Colon (tissue), 2 donors: ENCODE results near the gene WDFY4.

Experiments used
- FAIRE-seq: peaks from 2 replicates; lab custom pipeline; 2012; peaks lifted over from hg19 to GRCh38; lab: Jason Lieb, UNC
- donor health status: control.
- donor health status: control.

The WDFY4 gene

DNA sequence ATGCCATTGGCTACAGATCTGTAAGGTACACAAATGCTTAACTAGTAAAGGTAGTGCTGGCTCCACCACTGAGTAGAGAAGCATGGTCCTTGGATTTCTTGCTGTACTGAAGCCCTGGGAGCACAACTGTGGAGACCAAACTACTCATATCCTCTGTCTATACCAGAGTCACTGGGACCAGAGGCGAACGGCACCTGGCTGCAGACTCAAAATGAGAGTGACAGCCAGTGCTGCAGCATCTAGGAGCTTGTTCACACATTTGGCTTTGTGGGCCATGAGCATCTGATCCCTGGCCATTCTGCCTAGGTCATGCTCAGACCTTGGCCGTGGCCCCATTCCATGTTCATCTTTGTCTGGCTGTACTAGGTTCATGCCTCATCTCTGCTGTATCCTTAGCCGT, 223.1 kb downstream of the WDFY4 start:
- FAIRE-seq: no peak

- no peak for FAIRE-seq
Observed at GRCh38 chr10:48910548-48910947, 225.9 kb downstream of the WDFY4 start.

GRCh38 chr10:48913674-48914073, 229.0 kb downstream of the WDFY4 start:
- no peak for FAIRE-seq

GRCh38 chr10:48923748-48924147, 239.1 kb downstream of the WDFY4 start:
- FAIRE-seq: no peak

GRCh38 chr10:48924988-48925387, 240.3 kb downstream of the WDFY4 start:
- FAIRE-seq: no peak

DNA sequence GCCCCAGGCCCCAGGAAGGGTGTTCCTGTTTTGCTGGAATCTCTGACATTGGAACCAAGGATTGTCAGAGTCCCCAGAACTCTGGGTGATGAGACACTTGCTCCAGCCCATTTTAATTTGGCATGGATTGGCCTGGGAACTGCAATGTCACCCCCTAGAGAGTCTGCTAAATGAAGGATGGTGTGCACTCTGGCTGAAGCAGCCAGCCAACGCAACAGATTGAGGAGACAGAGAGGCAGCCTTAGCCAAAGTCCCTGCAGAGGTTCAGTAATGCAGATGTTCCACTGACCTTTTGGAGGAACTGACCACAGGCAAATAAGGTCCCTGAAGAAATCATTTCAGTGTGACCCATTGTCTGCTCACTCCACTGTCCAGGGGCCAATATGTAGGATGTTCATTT, 241.6 kb downstream of the WDFY4 start:
- no peak for FAIRE-seq

DNA sequence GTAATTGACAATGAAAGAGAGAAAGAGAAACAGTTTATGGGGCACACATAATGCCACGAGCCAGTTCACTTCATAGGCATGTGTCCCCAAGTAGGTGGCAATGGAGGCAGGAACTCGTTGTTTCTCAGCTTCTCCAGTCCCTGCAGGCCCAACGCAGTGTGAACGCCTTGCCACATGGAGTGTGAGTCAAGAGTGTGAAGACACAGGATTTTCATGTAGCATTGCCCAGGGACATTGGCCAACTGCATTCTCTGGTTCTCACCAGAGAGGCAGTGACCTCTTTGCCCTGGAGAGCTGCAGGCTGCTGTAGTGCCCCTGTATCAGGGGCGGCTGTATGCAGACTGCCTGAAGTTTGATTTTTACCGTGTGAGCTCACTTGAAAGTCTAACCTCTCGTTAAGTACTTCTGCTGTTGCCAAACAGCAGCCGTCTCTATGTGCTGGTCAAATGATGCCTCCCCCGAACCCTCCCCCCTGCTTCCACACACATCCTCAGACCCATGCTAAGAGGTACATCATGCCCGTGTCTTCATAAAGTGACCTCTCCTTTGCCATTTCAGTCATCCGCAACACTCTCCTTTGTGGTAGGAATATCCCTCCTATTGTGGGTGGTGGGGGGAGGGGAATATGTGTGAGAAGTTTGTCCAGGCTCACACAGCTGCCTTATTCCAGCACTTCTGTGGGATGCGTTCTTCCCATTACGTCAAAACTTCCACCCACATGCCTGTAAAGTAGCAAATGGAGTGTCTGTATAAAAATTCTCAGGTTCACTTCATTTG, 242.3 kb downstream of the WDFY4 start:
- no peak for FAIRE-seq

GRCh38 chr10:48929413-48929990, 244.8 kb downstream of the WDFY4 start:
- FAIRE-seq: no peak

DNA sequence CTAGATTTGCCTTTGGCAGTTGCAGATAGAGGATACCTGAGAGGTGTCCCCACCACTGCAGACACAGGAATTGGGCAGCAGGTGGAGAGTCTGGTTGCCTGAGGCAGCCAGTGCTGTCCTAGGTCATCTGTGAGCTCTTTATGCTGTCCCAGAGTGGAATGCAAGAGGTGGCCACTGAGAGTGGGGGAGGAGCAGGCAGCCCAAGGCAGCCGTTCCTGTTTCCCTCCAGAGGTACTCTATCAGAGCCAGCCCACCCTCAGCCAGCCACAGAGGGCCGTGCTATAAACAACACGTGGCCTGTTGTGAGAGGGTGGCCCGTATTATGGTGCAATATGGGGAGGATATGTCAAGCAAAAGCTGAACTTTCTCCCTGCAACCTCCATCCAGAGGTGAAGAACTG, 246.5 kb downstream of the WDFY4 start:
- FAIRE-seq: no peak

- no peak for FAIRE-seq
Observed at GRCh38 chr10:48932831-48933664, 248.4 kb downstream of the WDFY4 start.

DNA sequence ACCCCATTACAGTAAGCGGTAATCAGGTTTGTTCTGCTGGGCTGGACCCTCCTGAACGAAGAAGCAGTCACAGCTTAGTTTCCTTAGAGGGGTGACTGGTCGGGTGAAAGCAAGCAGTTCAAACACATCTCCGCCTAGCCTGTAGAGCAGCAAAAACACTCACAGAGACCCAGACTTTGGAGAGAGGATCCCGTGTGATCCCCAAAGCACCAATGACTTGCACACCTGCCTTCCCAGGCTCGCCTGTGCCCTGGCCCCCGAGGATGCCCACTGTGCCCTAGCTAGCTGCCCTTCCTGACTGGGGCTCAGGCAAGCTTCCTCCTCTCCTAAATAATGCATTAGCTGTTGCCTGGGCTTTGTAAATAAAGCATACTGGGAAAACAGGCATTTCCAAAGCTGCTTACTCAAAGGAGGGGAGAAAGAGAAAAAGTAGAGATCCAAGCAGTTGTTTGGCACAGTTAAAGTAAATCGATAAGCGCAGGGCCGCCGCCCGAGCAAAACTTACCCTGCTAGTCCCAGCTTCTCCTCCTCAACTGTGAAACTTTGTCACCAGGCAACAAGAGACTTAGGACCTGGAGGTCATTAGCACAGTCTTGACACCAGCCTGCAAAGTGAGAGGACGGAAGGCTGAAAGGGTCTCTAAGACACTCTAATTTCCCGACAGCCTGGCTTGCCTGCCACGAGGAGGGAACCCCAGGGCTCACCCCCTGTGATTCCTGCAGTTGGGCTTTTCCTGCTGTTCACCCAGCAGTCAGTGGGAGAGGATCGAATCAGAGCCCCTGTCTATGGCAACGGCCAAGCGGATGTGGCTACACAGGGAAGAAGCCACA, 250.2 kb downstream of the WDFY4 start:
- no peak for FAIRE-seq

GRCh38 chr10:48935577-48935976, 250.9 kb downstream of the WDFY4 start:
- FAIRE-seq: no peak

DNA sequence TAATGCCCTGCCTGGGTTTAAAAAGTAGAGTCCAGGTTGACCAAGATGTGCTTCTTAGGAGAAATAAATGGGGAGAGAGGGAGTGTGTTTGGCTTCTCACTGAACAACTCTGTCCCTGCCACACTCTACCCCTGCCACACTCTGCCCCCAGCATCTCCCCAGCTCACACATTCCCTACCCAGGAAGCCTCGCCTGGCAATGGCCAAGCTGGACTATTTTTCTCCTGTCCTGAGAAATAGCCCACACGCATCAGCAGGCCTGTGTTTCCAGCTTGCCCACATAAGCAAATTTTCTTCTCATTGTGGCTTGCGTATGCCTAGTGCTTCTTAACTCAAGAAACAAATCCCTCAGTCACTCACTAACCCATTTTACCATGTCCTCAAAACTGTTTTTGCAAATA, 253.1 kb downstream of the WDFY4 start:
- FAIRE-seq: no peak

GRCh38 chr10:48938281-48938680, 253.6 kb downstream of the WDFY4 start:
- FAIRE-seq: no peak

DNA sequence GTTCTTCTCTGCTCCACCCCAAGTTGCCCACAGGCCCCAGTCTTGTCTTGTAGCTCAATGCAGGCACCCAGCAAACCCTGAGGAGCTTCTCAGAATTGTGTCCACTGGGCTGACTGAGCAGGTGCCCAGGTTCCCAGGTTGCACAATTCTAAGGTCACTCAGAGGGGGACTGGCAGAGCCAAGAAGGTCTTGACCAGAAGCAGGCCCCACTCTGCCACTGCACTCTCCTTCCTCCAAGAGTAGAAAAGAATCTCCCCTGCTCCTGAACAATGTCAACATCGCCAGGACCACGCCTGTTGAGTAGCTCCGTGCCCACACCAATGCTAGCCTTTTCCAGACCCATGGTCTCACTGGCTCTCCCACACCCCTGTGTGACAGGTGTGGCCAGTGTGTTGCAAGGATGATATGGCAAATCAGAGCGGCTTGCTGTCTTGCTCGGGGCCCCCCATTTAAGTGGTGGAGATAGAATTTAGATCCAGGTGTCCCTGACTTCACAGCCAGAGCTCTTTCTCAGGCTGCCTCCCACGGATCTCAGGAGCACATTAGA, 254.4 kb downstream of the WDFY4 start:
- no peak for FAIRE-seq

DNA sequence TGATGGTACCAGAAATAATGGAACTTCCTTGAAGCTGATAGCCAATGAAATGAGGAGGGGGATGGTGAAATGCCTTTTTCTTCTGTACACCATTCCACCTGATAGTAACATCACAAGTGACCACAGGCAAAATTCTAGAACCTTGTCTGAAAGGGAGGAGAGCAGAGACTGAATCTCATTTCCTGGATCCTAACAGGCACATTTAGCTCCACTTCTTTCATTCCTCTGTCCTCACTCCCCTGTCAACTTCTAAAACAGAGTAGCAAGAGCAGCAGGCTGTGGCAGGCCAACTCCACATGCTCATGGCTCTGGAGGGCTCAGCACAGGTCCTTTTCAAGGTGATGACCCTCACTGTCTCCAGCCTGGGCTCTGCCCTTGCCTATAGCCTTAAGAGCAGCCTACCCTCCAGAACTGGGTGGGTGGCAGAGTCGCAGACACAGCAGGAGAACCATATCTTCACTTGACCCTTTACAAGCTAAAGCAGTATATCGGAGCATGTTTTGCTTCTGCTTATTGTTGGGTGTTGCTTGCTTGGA, 255.2 kb downstream of the WDFY4 start, which contains the start of gene LRRC18:
Gene LRRC18 (minus strand): TSS at position 51 of the 536 bp plus-strand sequence. CDS start 25,685 bp downstream, outside the sequence.
- no peak for FAIRE-seq

DNA sequence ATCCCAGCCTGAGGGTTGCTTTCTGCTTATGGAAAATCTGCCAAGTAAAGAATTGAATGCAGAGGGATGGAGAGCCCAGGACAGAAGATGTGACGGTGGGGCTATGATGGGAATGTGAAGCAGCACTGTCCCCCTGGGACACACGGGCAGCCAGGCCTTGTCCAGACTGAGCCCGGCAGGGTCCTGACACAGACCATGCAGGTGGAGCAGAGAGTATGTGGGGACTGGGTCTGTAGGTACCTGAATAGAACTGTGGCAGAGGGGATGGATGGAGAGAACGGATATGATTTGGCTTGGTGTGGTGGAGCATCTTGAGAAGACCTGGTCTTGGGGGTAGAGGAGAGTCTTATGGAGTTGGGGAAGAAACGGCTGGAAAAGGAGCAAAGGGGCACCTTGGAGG, 255.7 kb downstream of the WDFY4 start:
- FAIRE-seq: no peak

DNA sequence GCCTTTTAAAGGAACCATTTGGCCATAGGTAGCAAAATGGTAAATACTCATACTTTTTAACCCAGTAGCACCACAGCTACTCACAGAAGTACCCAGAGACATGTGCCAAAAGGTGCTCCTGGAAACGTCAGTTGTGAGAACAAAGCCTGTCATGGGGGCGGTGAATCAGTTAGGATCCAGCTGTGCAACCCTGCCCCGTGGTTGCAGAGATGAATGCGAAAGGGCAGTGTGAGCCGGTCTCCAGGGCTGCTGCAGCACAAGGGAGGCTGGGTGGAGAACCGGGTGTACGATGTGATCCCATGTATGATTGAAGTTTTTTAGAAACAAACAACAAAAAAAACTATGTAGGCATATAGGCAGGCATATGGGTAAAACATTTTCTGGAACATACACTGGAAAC, 256.3 kb downstream of the WDFY4 start:
- FAIRE-seq: no peak

DNA sequence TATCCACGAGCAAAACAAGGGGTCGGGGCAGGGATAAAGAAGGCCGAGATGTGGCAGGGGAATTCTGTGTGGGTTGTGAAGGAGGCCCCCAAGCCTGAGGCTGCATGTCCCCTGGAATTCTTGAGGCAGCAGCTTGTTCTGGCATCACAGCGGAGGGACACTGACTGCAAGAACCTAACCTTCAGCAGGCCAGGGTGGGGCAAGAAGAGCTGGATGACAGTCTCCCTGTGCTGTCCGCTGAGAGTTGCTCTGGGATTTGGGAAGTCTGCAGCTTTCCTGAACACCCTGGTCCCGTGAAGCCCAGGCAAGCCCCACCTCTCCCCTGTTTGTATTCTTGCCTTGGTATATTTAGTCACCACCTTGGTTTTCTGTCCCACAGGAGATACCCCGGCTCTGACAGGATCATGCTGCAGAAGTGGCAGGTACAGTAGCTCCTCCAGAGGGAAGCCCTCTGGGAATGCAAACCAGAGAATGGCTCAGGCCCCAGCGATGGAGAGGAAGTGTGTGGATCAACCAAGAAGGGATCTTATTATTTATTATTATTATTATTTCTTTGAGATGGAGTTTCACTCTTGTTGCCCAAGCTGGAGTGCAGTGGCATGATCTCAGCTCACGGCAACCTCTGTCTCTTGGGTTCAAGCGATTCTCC, 256.9 kb downstream of the WDFY4 start:
- no peak for FAIRE-seq

DNA sequence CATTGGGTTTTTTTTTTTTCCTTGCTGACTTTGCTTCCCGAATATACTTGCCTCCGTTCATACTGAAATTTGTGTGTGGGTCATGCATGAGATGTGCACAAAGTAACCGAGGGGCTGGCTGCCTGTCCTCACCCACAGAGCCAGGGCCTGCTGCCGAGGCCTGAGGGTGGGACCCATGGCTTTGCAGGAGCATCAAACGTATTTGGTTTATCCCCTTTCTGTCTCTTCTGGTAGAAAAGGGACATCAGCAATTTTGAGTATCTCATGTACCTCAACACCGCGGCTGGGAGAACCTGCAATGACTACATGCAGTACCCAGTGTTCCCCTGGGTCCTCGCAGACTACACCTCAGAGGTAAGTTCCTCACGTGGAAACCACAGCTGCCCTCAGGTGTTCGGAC, 258.4 kb downstream of the WDFY4 start:
- no peak for FAIRE-seq

GRCh38 chr10:48944171-48944570, 259.5 kb downstream of the WDFY4 start:
- FAIRE-seq: no peak
